Suppressor macrophage treated with lipopolysaccharide for 1 hour (primary cell): ENCODE results near the gene PNMA6A.
"Not testable (repeated sequence)": the region's sequence is repeated elsewhere in the genome, so short reads cannot be mapped to it uniquely, and the experiment has no call there.

Source experiments
- DNase-seq, 3 donors: peaks; one replicate each; pipeline ENCODE4 v3.0.0-alpha.2; 2020 to 2022

Gene PNMA6A

GRCh38 chrX:153077437-153078135, 5.3 kb downstream of the PNMA6A start:
- DNase-seq = not testable (repeated sequence)

GRCh38 chrX:153083238-153083923, 11.1 kb downstream of the PNMA6A start:
- DNase-seq = not testable (repeated sequence)

GRCh38 chrX:153102418-153102817, 30.2 kb downstream of the PNMA6A start:
- DNase-seq = no peak

GRCh38 chrX:153104959-153105358, 32.7 kb downstream of the PNMA6A start:
- not testable (repeated sequence) for DNase-seq

GRCh38 chrX:153106092-153106801, 34.0 kb downstream of the PNMA6A start:
- not testable (repeated sequence) for DNase-seq

- not testable (repeated sequence) for DNase-seq
Observed at GRCh38 chrX:153110735-153111134, 38.5 kb downstream of the PNMA6A start.

GRCh38 chrX:153113851-153114250, 41.6 kb downstream of the PNMA6A start:
- not testable (repeated sequence) for DNase-seq

- DNase-seq = not testable (repeated sequence)
Observed at GRCh38 chrX:153117754-153118153, 45.5 kb downstream of the PNMA6A start.

GRCh38 chrX:153120230-153120629, 48.0 kb downstream of the PNMA6A start:
- DNase-seq = not testable (repeated sequence)

GRCh38 chrX:153123468-153123867, 51.2 kb downstream of the PNMA6A start:
- not testable (repeated sequence) for DNase-seq
